Uterus (tissue), 4 donors: ENCODE measurements around the gene CCM2. TPM values are rescaled to one million over a fixed set of nuclear protein-coding genes. Genes with fewer than 3 reads are reported as not detected.

Source experiments
- DNase-seq, 2 donors: peaks; one replicate each; pipeline ENCODE4 v3.0.0-alpha.2; 2019 to 2020
- H3K27ac ChIP-seq, 2 donors: fragments of 200-600 bp; sonication (generic); 1 replicate in 1 of 2; 2 replicates in 1 of 2; pipeline ENCODE4 v1.5.1; 2016 to 2018
- H3K27me3 ChIP-seq, 2 donors: fragments of 200-600 bp; sonication (generic); one replicate each; pipeline ENCODE4 v1.5.1; 2018 to 2019; ENCODE audit warnings: control low read depth in 1 of 2
- H3K36me3 ChIP-seq, 2 donors: fragments of 200-600 bp; sonication (generic); one replicate each; pipeline ENCODE4 v1.5.1; 2019; ENCODE audit warnings: control low read depth in 1 of 2
- H3K4me1 ChIP-seq, 2 donors: fragments of 200-600 bp; sonication (generic); one replicate each; pipeline ENCODE4 v1.5.1; 2018 to 2019; ENCODE audit warnings: control low read depth in 1 of 2
- H3K4me3 ChIP-seq, 2 donors: fragments of 200-600 bp; sonication (generic); 1 replicate in 1 of 2; 2 replicates in 1 of 2; pipeline ENCODE4 v1.5.1; 2018 to 2019; ENCODE audit warnings: mild to moderate bottlenecking in 1 of 2
- H3K9me3 ChIP-seq, 2 donors: fragments of 200-600 bp; sonication (generic); one replicate each; pipeline ENCODE4 v1.5.1; 2019; ENCODE audit warnings: control low read depth in 1 of 2
- CTCF ChIP-seq, 4 experiments: fragments of 200-600 bp in 2 of 4; fragments of 450-650 bp in 2 of 4; sonication (generic) in 2 of 4; IDR thresholded peaks; one replicate each; pipeline ENCODE4 v1.5.1; 2016 to 2019; ENCODE audit warnings: antibody characterized with exemption in 4 of 4, mild to moderate bottlenecking in 2 of 4, moderate library complexity in 1 of 4
- POLR2A ChIP-seq, 2 donors: fragments of 450-650 bp; IDR thresholded peaks; one replicate each; pipeline ENCODE4 v1.6.1; 2016; ENCODE audit warnings: antibody characterized with exemption in 2 of 2, mild to moderate bottlenecking in 1 of 2, moderate library complexity in 1 of 2
- intact Hi-C: fragments of 100-400 bp; cut with DNase I; formaldehyde crosslinking; loops from one replicate; pipeline ENCODE4 v1.15.1; 2023; ENCODE audit warnings: low total_unique reads
- total RNA-seq, 4 donors: library from RNA; depleted of rRNA in 3 of 4; stranded (reverse); fragments of >200 nt in 3 of 4; gene quantifications; one replicate each; pipeline versions ENCODE4 v1.1.0 to v1.2.4, GENCODE V29; 2014 to 2023
- donor health status: DM: yes; HTN: yes; CAD: no.

CCM2 gene
- total RNA-seq, 4 donors from 2014 or later: 7.6 to 70.2 (median 33.6) TPM

GRCh38 chr7:44978511-44979366 lies 21.3 kb upstream of the CCM2 start, which contains the start of gene MYO1G:
Gene MYO1G, minus strand, starts transcription at chr7:44979015. Its CDS starts 54 bp downstream, at chr7:44978961.
- no peaks in the 10 kb centered on the region for H3K9me3 ChIP-seq
- TF ChIP-seq CTCF (IDR thresholded peaks at IDR 0.05): no peak
- no peaks in the 10 kb centered on the region for H3K4me1 ChIP-seq
- H3K27me3 ChIP-seq: no peaks in the 10 kb centered on the region
- intact Hi-C loops: no loop called here
- H3K4me3 ChIP-seq: no peak within 1 kb of the TSS
- no peak within 1 kb of the TSS for H3K27ac ChIP-seq
- DNase-seq: no peak
- H3K36me3 ChIP-seq: no peaks in the 10 kb centered on the region

- H3K4me3 ChIP-seq: no peak overlapping the region
- no peaks in the 10 kb centered on the region for H3K36me3 ChIP-seq
- peak overlapping the region in 1 of 2 donors; percentile 40 for H3K27ac ChIP-seq
- H3K4me1 ChIP-seq: no peaks in the 10 kb centered on the region
- H3K27me3 ChIP-seq: no peaks in the 10 kb centered on the region
- H3K9me3 ChIP-seq: no peaks in the 10 kb centered on the region
- intact Hi-C loops: loop anchor here (10.0 kb wide), 1 partner anchor 405 kb away; the partner anchor contains the start of gene DDX56
- TF ChIP-seq CTCF (IDR thresholded peaks at IDR 0.05): no peak
- no peak for TF ChIP-seq POLR2A (IDR thresholded peaks at IDR 0.05)
- DNase-seq: no peak
These were observed 20.3 kb upstream of the CCM2 start for GRCh38 chr7:44979481-44980392.

GRCh38 chr7:44980393-44981034 lies 19.5 kb upstream of the CCM2 start:
- Histone ChIP-seq H3K27me3 (no peaks in the 10 kb centered on the region), H3K36me3 (no peaks in the 10 kb centered on the region), H3K9me3 (no peaks in the 10 kb centered on the region), H3K4me1 (no peaks in the 10 kb centered on the region), H3K27ac (peak overlapping the region in 1 of 2 donors; percentile 40), H3K4me3 (no peak overlapping the region)
- no peak for TF ChIP-seq POLR2A (IDR thresholded peaks at IDR 0.05)
- intact Hi-C loops: loop anchor here (10.0 kb wide), 1 partner anchor 406 kb away; the partner anchor contains the start of gene DDX56
- no peak for DNase-seq

GRCh38 chr7:44981035-44981706 lies 18.8 kb upstream of the CCM2 start:
- no peak overlapping the region for H3K4me3 ChIP-seq
- intact Hi-C loops: loop anchor here (10.0 kb wide), 1 partner anchor 406 kb away; the partner anchor contains the start of gene DDX56
- H3K27ac ChIP-seq: peak overlapping the region in 1 of 2 donors; percentile 40
- no peak for DNase-seq
- no peaks in the 10 kb centered on the region for H3K36me3 ChIP-seq
- TF ChIP-seq CTCF (IDR thresholded peaks at IDR 0.05): no peak
- no peak for TF ChIP-seq POLR2A (IDR thresholded peaks at IDR 0.05)
- H3K4me1 ChIP-seq: no peaks in the 10 kb centered on the region
- no peaks in the 10 kb centered on the region for H3K9me3 ChIP-seq
- no peaks in the 10 kb centered on the region for H3K27me3 ChIP-seq

GRCh38 chr7:44982535-44982923 lies 17.5 kb upstream of the CCM2 start:
- intact Hi-C loops: loop anchor here (10.0 kb wide), 1 partner anchor 408 kb away; the partner anchor contains the start of gene DDX56

More at GRCh38 chr7:44982535-44982923, 17.5 kb upstream of the CCM2 start:
- TF ChIP-seq POLR2A (IDR thresholded peaks at IDR 0.05): no peak
- TF ChIP-seq CTCF (IDR thresholded peaks at IDR 0.05): no peak
- H3K27ac ChIP-seq: no peak overlapping the region
- H3K4me3 ChIP-seq: no peak overlapping the region
- H3K36me3 ChIP-seq: no peaks in the 10 kb centered on the region
- H3K4me1 ChIP-seq: no peaks in the 10 kb centered on the region
- DNase-seq: no peak
- no peaks in the 10 kb centered on the region for H3K9me3 ChIP-seq
- H3K27me3 ChIP-seq: no peaks in the 10 kb centered on the region
